ENCODE results near the gene PRR11.

DNA sequence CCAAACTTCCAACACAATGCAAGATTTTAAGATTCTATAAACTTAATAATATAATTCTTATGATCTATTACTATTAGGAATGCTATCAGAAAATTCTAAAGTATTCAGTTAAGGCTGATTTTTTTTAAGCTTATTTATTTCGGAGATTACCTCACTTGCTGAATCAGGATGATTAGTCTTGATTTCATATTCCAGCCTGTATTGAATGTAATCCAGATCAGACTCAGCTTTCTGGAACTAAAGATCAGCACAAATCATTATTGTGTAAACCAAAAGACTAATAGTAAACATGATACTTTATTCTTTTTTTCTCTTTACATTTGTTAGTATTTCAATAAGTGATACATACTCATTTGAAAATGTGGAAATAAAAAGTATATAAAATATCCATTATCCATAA lies 24.4 kb upstream of the PRR11 start:
- TF ChIP-seq POLR2A (IDR thresholded peaks at IDR 0.05): no peak
- TF ChIP-seq, protein P1, sequence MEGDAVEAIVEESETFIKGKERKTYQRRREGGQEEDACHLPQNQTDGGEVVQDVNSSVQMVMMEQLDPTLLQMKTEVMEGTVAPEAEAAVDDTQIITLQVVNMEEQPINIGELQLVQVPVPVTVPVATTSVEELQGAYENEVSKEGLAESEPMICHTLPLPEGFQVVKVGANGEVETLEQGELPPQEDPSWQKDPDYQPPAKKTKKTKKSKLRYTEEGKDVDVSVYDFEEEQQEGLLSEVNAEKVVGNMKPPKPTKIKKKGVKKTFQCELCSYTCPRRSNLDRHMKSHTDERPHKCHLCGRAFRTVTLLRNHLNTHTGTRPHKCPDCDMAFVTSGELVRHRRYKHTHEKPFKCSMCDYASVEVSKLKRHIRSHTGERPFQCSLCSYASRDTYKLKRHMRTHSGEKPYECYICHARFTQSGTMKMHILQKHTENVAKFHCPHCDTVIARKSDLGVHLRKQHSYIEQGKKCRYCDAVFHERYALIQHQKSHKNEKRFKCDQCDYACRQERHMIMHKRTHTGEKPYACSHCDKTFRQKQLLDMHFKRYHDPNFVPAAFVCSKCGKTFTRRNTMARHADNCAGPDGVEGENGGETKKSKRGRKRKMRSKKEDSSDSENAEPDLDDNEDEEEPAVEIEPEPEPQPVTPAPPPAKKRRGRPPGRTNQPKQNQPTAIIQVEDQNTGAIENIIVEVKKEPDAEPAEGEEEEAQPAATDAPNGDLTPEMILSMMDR (IDR thresholded peaks at IDR 0.05): no peak

Measured in Peyer's patch (tissue), 4 donors.